AG20443 (cell line): ENCODE measurements around the gene PGAM1.
A peak's percentile ranks its signal among the peaks of the same experiment; 100 is the strongest.
"Not testable (repeated sequence)": the region's sequence is repeated elsewhere in the genome, so short reads cannot be mapped to it uniquely, and the experiment has no call there.

Experiments used
- DNase-seq: peaks from one replicate; pipeline ENCODE4 v3.0.0; 2012; ENCODE audit warnings: low spot score, mixed read lengths

Gene PGAM1

DNA sequence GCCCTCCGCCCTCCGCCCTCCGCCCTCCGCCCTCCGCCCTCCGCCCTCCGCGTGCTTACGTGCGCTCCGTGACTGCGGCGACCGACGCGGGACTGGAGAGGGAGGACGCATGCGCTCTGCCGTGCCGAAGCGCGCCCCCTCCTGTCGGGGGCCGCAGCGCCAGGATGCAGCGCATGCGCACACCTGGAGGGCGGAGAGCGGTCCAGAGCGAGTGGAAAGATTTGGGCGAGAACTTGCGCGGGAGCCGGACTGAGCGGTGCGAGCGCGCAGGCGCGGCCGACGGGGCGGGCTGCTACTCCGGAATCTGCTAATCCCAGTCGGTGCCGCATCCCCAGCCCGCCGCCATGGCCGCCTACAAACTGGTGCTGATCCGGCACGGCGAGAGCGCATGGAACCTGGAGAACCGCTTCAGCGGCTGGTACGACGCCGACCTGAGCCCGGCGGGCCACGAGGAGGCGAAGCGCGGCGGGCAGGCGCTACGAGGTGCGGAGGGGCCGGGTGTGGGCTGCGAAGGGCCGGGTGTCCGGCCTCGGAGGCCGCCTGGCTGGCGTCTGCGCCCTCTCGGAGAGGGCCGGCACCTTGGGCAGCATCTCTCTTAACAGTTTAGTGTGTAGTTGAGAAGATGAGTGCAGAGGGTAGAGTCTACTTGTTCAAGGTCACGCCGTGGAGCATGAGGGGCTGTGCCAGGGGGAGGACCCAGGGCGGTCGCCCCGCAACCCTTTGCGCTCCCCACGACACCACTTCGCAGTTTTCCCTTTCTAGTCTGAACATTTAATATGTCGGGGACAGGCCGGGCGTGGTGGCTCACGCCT, at the start of gene PGAM1:
PGAM1 (plus strand) TSS at position 228 of the 812 bp plus-strand sequence; CDS start at position 345, 117 bp downstream.
- DNase-seq: peak; percentile 100

DNA sequence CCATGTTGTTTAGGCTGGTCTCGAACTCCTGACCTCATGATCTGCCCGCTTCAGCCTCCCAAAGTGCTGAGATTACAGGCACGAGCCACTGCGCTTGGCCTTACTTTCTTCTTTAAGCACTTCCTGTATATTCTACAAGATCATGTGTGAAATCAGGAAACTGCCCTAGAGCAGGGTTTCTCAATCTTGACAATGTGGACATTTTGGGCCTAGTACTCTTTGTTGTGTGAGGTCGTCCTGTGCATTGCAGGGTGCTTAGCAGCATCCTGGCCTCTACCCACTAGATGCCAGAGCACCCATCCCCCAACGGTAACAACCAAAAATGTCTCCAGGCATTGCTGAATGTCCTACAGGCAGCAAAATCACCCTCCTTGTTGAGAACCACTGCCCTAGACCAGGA, 49.6 kb upstream of the PGAM1 start:
- no peak for DNase-seq

DNA sequence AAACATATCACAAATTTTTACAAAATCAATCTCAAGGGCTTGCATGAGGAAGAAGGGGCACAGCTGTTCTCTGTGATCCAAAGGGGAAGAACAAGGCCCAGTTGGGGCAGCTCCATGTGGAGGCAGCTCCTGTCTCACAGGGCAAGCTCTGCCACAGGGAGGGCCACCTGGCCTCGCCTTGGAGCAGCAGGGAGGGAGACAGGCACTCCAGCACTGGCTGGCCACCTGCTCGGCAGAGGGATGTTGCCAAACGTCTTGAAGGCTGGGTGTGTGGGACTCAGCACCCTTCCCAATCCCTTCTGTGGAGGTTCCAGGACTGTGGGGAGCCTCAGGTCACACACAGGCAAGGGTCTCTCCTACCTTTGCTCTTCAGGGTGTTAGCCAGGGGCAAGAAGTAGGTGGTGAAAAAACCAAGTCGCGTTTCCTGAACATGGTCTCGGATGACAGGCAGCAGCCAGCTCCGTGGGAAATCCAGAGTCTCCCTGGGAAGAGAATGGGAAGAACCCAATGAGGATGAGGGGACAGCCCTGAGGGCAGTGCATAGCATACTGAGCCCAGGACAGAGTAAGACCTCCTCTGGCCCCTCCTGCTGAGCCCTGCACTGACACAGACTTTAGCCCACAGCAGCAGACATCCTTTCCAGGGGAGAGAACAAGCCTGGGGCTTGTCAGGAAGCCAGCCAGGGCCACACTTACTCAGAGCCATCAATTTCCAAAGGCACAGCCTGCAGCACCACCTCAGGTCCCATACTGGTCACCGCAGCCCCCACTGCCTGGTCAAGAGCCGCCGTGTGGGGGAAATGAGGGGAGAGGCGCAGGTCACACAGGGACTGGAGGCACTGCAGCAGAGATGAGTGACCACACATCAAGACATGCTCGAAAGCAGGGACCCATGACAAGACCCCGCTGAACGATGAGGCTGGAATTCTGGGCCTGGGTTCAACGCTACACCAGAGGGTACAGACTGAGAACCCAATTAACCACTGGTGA, 46.8 kb upstream of the PGAM1 start:
- DNase-seq: no peak

DNA sequence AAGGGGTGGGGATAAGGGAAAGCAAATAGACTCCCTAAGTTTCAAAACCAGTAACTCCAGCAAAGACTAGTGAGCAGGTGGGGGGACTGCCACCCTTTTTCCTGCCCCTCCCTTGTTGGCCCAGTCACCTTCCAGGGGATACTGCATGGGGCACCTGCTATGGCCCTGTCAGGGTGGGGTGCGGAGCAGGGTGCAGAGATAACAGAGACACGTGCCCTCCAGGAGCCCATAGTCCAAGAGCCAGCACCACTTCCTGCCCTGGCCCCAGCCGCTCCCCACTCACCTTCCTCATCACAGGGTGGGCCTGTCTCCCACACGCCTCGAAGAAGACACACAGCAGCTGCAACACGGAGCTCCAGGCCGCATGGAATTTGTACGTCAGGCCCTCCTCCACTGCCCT, 45.5 kb upstream of the PGAM1 start:
- no peak for DNase-seq

DNA sequence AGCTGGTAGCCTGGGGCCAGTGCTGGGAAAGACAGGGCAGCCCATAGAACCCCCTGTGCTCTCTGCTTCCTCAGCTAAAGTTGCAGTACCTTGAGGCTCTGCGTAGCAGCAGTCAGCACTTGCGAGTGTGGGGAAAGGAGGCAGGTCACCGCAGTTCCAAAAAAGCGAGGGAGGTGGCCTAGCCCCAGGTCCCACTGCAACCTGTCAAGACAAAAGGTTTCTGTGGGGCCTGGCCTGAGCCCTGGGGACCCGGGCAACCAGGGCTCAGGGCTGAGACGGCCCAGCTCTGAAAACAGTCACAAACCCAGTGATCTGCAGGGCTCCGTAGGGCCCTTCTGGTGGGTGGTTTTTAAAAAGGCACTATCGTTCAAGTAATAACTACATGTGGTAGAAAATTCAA, 44.4 kb upstream of the PGAM1 start:
- no peak for DNase-seq

DNA sequence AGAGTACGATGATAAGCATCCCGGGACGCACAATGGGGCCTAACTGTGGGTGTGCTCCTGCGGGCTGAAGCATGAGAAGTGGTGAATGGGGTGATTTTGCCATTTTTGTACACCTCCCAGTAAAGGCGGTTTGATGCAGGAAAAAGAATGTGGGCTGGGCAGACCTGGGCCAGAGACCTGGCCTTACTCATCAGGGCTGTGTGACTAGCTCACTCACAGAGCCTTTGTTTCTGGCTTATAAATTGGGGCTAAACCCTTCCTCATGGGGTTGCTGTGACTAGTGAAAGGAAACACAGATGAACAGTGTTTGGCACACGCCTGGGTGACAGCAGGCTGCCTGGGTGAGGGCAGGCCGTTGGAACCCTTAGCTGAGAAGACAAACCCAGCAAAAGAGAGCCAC, 42.8 kb upstream of the PGAM1 start:
- DNase-seq: no peak

DNA sequence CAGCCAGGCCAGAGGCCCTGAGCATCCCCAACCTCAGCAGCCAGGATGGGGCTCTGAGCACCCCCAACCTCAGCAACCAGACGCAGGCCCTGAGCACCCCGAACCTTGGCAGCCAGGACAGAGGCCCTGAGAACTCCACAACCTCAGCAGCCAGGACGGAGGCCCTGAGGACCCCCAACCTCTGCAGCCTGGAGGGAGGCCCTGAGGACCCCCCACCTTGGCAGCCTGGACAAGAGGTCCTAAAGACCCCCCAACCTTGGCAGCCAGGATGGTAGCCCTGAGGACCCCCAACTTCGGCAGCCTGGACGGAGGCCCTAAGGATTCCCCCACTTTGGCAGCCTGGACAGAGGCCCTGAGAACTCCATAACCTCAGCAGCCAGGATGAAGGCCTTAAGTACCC, 41.8 kb upstream of the PGAM1 start:
- no peak for DNase-seq

DNA sequence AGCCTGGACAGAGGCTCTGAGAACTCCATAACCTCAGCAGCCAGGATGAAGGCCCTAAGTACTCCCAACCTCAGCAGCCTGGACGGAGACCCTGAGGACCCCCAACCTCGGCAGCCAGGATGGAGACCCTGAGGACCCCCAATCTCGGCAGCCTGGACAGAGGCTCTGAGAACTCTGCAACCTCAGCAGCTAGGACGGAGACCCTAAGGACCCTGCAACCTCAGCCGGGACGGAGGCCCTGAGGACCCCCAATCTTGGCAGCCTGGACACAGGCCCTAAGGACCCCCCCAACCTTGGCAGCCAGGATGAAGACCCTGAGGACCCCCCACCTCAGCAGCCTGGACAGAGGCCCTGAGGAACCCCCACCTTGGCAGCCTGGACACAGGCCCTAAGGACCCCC, 41.4 kb upstream of the PGAM1 start:
- no peak for DNase-seq

DNA sequence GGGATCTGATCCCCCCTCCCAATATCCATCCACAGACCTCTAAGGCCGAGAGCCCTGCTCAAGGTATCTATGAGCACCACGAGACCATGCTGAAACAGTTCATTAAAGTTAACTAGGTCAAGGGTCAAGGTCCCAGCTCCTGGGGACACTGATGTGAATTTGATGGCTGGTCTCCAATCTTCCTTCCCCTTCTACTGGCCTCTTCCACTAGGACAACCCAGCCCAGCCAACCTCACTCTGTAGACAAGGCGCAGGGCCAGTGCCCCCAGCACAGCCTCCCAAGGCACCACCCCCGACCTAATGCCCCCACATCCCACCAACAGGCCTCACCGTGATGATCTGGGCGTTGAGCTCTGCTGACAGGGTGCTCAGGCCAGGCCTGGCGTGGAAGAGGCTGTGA, 40.4 kb upstream of the PGAM1 start:
- DNase-seq: no peak

DNA sequence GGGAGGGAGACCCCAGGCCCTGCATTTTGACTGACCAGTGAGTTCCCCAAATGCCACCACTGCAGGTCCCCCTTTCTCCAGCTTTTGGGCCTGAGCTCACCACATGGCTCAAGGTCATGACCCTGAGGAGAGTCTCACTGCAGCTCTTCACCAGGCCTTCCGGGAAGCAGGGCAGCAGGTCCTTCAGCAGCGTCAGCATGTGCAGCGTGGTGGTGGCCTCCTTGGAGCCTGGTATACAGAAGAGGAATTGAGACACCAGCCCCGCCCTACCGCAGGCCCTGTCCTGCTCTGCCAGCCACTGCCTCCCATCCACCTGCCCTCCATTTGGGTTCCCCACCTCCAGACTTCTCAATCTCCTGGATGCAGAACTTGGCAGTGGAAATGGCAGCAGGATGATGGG, 37.8 kb upstream of the PGAM1 start:
- no peak for DNase-seq

DNA sequence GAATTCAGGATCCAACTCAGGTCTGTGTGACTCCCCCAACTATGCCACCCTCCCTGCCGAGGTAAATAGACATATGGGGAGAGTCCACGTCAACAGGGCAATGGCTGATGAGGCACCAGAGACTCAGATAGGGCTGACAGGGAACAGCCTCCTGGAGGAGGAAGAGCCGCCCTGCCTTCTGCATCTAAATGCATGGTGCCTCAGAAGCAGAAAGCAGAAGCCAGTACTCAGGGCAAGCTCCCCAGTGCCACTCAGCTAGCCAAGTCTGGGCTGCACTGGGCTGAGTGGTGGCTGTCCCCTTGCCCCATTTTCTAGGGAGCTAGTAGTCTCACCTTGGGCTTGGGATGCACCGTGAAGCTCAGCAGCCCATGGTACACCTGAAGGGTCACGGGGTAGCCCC, 35.9 kb upstream of the PGAM1 start:
- no peak for DNase-seq

DNA sequence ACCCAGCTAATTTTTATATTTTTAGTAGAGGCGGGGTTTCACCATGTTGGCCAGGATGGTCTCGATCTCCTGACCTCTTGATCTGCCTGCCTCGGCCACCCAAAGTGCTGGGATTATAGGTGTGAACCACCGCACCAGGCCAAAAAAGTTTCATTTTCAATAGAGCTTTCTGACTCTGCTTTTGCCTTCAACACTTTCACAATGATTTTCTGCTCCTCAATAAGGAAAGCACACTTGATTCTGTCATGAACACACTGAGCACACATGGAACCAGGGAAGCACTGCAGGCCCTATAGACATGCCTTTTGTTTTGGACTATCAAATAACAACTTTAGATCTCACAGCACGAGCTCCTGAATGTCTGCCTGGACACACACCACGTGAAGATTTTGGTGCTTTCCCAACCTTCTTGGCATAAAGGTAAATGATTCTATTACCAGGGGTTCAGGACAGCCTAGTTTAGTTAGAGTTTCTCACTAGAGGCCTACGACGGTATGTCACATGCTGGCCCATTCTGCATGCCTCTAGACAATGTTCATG, 32.9 kb upstream of the PGAM1 start:
- no peak for DNase-seq

DNA sequence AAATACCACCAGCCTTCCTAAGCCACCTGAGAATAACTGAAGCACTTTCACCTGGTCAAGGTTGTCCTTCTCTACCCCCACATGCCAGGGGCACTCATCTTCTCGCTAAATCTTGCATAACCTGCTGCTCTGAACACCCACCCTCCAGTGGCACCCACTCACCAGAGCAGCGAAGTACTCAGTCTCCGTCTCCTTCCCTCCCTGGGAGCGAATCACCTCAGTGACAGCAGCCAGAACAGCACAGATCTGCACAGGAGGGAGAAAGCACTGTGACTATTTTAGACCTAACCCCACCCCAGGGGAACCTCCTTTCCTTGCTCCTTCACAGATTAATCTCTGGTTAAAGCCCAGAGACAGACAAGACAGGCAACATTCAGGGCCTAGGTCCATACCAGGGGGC, 29.9 kb upstream of the PGAM1 start:
- DNase-seq: no peak

DNA sequence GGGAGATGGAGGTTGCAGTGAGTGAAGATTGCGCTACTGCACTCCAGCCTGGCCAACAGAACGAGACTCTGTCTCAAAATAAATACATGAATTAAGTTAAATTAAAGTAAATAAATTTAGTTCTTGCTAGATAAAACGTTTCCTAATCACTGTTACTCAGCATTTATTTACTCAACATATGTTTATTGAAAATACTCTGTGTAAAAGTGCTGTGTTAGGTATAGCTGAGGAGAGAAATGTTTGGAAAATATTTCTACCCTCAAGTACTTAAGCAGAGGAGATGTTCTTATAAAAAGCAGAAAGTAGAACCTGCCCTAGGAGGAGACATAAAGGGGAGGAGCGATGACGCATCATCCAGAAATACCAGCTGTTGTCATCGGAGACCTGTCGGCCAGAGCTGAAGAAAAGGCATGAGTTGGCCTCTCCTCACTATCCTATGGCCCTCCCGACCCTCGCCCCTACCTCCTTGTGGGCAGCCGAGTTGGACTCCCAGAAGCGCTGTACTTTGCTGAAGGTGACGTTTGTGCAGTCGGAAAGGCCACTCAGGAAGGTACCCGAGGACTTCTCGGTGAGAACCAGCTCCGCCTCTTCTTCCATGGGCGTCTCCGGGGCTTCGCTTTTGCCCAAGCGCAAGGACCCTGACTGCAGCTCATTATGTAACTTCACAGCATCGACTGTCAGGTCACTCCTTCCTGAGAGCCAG, 26.0 kb upstream of the PGAM1 start:
- peak; percentile 79 for DNase-seq

DNA sequence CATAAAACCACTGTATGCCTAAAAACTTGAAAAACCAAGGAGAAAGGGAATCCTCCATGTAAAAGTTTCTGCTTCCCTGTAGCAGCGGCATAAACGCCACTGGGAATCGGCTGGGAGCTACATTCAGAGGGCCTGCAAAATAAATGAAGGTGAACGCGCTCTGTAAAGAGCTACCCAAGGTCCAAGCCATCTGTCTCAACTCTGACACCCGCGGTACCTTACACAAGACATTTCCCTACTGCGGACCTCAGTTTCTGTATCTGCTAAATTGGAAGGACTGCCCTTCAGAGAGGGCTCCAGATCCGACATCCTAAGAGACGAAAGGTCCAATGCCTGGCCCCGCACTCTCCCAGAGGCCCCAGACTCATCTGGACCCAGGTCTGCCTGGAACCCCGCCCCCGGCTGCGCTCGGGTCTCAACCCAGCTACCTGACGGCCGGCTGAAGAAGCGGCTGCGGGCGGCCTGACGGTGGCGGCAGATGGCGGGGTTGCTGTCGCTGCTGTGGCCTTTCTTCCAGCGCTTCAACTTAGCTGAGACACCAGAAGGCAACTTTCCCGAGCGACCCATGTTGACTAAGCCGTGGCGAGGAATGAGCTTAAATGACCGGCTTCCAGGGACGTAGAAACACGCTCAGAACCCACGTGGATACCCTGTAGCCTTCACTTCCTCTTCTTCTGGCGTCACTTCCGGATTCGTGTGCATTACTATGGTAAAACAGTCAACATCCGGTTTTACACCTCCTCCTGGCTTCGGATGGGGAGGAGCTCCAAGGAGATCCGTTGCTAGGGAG, 25.1 kb upstream of the PGAM1 start, which contains the start of gene RRP12:
RRP12 (minus strand) TSS at position 676 of the 790 bp plus-strand sequence; CDS start at position 567, 109 bp downstream.
- peak; percentile 97 for DNase-seq

DNA sequence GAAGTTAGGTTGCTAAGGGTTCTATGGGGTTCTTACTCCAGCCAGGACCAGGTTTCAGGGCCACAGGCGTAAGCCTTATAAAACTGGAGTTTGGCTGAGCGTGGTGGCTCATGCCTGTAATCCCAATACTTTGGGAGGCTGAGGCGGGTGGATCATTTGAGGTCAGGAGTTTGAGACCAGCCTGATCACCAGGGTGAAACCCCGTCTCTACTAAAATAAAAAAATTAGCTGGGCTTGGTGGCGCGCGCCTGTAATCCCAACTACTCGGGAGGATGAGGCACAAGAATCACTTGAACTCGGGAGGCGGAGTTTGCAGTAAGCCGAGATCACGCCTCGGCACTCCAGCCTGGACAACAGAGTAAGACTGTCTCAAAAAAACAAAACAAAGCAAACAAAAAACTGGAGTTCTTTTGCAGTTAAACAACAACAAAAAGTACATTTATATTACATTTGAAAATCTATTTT, 24.5 kb upstream of the PGAM1 start:
- no peak for DNase-seq

DNA sequence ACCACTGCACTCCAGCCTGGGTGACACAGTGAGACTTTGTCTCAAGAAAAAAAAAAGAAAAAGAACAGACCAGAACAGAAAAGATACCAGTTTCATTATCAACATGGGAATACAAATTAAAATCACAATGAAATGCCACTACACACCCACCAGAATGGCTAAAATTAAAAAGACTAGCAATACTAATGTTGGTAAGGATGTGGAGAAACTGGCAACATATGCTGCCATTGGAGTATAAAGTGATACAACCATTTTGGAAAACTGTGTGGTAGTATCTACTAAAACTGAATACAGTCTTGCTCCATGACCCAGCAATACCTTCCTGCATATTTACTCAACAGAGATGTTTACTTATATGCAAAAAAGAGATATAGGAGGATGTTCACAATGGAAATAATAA, 21.9 kb upstream of the PGAM1 start:
- DNase-seq: no peak

DNA sequence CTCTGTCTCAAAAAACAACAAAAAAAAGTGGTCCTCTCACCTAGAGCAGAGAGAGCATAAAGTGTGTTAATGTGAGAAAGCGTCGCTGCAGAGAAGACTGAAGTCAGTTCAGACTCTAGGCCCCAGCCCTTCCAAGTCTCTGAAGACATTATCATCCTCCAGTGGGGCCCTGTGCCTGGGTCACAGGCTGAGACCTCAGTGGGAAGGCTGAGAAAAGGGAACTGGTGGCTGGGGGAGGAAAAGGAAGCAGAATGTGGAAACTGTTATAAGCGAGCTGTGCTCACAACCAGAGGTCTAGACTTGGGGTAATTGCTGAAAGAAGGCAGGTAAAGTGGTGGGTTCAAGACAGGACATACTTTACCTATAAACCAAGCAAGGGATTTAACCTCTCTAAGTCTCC, 19.9 kb upstream of the PGAM1 start:
- no peak for DNase-seq

DNA sequence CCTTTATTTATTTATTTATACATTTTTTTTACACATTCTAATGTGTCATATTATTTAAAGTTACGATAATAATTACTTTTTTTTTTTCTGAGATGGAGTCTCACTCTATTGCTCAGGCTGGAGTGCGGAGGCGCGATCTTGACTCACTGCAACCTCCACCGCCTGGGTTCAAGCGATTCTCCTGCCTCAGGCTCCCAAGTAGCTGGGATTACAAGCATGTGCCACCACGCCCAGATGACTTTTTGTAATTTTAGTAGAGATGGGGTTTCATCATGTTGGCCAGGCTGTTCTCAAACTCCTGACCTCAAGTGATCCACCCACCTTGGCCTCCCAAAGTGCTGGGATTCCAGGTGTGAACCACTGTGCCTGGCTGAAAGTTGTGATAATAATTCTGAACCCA, 19.5 kb upstream of the PGAM1 start:
- not testable (repeated sequence) for DNase-seq

DNA sequence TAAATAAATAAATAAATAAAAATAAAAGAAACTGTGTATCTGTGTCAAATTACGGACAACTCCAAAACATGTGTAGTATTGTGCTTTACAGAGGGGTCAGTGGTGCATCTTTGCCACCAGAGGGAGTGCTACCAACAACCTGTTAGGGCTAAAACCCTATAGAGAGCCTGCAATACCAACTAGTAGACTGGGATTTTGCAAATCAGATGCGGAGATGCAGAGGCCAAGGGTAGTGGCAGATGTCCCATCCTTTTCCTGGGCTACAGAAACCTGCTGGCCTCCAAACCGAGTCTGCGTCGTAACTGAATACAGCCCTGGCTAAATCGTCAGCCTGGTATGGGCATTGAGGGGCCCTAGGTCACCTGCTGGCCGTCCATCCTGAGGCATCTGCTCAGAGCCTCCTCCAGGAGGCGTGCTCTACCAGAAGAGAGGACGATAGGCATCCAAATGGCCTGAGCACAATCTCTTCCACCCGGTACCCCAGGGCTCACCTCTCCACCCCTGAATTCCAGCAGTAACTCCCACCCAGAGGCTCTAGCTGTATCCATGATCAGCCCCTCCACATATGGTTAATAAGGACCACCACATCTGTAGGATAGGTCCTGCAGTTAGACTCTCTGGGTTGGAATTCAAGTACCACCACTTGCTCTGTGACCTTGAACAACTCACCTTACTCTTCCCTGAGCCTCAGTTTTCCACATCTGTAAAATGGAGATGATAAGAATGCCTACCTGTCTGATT, 18.6 kb upstream of the PGAM1 start:
- peak; percentile 84 for DNase-seq

DNA sequence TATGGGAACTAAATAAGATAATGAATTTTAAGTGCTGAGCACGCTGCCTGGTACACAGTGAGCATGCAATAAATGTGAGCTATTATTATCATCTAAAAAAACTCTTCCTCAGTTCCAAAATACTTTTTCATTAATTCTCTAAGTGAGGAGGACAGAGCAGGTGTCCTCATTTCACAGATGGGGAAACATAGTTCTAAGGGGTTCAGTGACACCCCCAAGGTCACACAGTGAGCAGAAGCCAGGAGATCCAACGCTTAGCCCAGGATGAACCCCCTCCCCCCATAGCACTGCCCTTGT, 18.1 kb upstream of the PGAM1 start:
- DNase-seq: no peak
